ENCODE data around the gene STX8.

STX8 gene

DNA sequence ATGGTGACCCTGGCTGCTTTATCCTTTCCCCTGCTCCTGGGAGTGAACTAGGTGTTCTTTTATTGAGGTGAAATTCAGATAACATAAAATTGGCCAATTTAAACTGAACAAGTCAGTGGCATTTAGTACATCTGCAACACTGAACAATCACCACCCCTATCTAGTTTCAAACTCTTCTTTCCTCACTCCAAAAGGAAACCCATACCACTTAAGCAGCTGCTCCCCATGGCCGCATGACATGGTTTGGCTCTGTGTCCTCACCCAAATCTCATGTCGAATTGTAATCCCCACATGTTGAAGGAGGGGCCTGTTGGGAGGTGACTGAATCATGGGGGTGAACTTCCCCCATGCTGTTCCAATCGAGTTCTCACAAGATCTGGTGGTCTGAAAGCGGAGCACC, 154.1 kb downstream of the STX8 start:
- peaks cover 2% of the 10 kb centered on the region for H3K27me3 Mint-ChIP-seq (ENCODE audit: low read depth, poor library complexity)
- H3K9me3 Mint-ChIP-seq: peaks cover 53% of the 10 kb centered on the region
- peaks cover 48% of the 10 kb centered on the region for H3K36me3 Mint-ChIP-seq (ENCODE audit: low read depth)
- no peak for DNase-seq
- TF ChIP-seq, protein P1, sequence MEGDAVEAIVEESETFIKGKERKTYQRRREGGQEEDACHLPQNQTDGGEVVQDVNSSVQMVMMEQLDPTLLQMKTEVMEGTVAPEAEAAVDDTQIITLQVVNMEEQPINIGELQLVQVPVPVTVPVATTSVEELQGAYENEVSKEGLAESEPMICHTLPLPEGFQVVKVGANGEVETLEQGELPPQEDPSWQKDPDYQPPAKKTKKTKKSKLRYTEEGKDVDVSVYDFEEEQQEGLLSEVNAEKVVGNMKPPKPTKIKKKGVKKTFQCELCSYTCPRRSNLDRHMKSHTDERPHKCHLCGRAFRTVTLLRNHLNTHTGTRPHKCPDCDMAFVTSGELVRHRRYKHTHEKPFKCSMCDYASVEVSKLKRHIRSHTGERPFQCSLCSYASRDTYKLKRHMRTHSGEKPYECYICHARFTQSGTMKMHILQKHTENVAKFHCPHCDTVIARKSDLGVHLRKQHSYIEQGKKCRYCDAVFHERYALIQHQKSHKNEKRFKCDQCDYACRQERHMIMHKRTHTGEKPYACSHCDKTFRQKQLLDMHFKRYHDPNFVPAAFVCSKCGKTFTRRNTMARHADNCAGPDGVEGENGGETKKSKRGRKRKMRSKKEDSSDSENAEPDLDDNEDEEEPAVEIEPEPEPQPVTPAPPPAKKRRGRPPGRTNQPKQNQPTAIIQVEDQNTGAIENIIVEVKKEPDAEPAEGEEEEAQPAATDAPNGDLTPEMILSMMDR (IDR thresholded peaks at IDR 0.05): no peak
- peaks cover 15% of the 10 kb centered on the region for H3K4me1 Mint-ChIP-seq
- H3K27ac Mint-ChIP-seq: no peak overlapping the region
- no peak overlapping the region for H3K4me3 Mint-ChIP-seq

DNA sequence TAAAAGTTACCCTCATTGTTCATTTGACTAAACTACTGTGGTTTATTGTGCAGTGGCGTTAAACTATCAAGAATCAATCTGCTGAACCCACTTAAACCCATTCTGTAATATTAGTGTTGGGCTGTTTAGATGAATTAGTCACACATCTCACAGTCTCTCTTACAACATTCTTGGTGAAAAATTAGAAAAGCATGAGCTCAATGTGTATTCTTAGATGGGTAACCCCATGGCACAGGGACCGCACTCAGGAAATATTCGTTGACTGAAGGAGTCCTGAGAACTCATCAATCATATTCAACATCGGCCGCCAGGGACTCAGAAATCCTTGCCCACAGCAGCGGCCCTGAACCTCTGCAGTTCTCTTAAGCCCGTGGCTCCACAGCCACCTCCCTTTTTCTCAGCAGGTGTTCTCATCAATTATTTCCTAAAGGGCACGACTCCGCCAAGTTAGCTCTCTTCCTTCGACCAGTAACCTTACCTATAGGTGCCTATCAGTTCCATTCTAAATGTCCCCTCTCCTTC, 155.6 kb downstream of the STX8 start:
- Mint-ChIP-seq H3K36me3 (ENCODE audit: low read depth) (peaks cover 58% of the 10 kb centered on the region), H3K4me3 (no peak overlapping the region), H3K9me3 (peaks cover 63% of the 10 kb centered on the region), H3K27ac (no peak overlapping the region), H3K27me3 (ENCODE audit: low read depth, poor library complexity) (peaks cover 2% of the 10 kb centered on the region), H3K4me1 (peaks cover 25% of the 10 kb centered on the region)
- DNase-seq: no peak
- TF ChIP-seq, protein P1 (IDR thresholded peaks at IDR 0.05): no peak

DNA sequence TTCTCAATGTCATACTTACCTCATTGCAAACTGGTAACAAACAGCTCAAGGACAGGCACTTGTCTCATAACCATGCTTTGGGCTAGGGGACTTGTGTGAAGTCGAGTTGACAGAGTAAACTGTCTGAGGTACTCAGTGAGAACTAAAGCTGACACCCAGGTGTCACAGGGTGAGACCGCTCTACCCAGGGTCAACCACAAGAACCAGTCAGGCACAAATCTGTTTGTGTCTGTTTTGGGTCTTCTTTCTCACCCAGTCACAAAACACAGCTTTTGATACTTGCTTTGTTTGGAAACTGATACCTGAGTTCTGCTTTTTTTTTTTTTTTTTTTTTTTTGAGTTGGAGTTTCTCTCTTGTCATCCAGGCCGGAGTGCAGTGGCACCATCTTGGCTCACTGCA, 161.1 kb downstream of the STX8 start:
- H3K36me3 Mint-ChIP-seq (ENCODE audit: low read depth): peaks cover 29% of the 10 kb centered on the region
- H3K9me3 Mint-ChIP-seq: peaks cover 34% of the 10 kb centered on the region
- no peak for DNase-seq
- H3K4me1 Mint-ChIP-seq: peaks cover 35% of the 10 kb centered on the region
- no peak overlapping the region for H3K4me3 Mint-ChIP-seq
- H3K27me3 Mint-ChIP-seq (ENCODE audit: low read depth, poor library complexity): peaks cover 2% of the 10 kb centered on the region
- no peak overlapping the region for H3K27ac Mint-ChIP-seq
- TF ChIP-seq, protein P1 (IDR thresholded peaks at IDR 0.05): no peak

DNA sequence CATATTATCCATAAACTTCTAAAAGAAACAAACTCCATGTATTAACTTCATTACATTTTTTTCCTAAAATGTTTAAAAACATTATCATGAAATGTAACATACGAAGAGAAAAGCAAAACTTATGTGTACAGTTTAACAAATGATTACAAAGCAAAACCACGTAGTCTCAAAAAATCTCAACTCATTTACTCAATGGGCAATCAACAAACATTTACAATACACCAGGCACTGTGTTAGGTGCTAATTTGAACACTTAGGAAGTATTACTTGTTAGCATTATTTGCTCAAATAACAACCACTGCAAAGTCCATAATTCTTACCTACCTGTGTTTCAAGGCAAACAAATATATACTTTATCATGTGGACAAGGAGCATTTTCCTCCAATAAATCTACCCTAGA, 164.9 kb downstream of the STX8 start:
- Mint-ChIP-seq H3K4me1 (peaks cover 45% of the 10 kb centered on the region), H3K9me3 (peaks cover 6% of the 10 kb centered on the region), H3K27ac (peak overlapping the region; percentile 97), H3K27me3 (ENCODE audit: low read depth, poor library complexity) (peaks cover 3% of the 10 kb centered on the region), H3K4me3 (peak overlapping the region; percentile 36), H3K36me3 (ENCODE audit: low read depth) (peaks cover 8% of the 10 kb centered on the region)
- TF ChIP-seq, protein P1 (IDR thresholded peaks at IDR 0.05): no peak
- no peak for DNase-seq

DNA sequence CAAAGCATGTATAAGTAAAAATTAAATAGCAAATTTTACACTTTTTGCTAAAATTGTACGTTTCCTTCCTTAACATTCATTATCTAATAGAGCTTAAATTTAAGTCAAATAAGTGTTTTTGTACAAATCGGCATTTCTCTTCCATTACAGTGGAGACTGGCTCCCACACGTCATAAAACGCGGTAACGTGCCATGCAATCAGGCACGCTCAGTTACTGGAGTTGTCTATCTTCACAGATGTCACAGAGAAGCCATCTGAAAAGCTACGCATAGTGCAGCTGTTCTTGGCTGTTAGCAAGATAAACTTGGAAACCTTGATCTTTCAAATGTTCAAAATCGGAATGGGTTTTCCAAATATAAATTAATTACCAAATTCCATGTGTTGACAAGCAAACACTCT, 165.3 kb downstream of the STX8 start:
- H3K9me3 Mint-ChIP-seq: peaks cover 3% of the 10 kb centered on the region
- TF ChIP-seq, protein P1 (IDR thresholded peaks at IDR 0.05): no peak
- H3K27ac Mint-ChIP-seq: peak overlapping the region; percentile 77
- peaks cover 42% of the 10 kb centered on the region for H3K4me1 Mint-ChIP-seq
- DNase-seq: no peak
- H3K4me3 Mint-ChIP-seq: no peak overlapping the region
- H3K36me3 Mint-ChIP-seq (ENCODE audit: low read depth): peaks cover 4% of the 10 kb centered on the region
- H3K27me3 Mint-ChIP-seq (ENCODE audit: low read depth, poor library complexity): peaks cover 3% of the 10 kb centered on the region

DNA sequence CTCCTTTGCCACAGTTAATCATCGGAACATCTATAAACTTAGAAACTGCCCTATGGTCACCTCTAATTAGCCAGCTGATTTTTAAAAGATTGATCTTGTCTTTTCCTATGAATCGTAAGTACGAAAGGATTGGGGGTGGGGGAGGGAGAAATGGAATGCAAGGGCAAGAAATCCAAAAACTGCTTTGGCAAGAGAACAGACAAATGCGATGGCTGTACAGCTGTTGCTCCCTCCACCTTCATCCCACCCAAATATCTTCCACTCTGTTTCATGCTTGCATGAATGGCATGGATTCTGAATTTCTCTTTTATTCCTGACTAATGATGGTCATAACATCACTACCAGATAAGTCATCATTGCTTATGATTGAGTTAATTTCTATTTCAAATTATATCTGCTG, 165.7 kb downstream of the STX8 start:
- Mint-ChIP-seq H3K27me3 (ENCODE audit: low read depth, poor library complexity) (peaks cover 3% of the 10 kb centered on the region), H3K36me3 (ENCODE audit: low read depth) (peaks cover 2% of the 10 kb centered on the region), H3K4me1 (peaks cover 37% of the 10 kb centered on the region), H3K27ac (peak overlapping the region; percentile 34), H3K4me3 (no peak overlapping the region), H3K9me3 (peaks cover 2% of the 10 kb centered on the region)
- no peak for DNase-seq
- TF ChIP-seq, protein P1 (IDR thresholded peaks at IDR 0.05): no peak

Measured in nephron progenitor cell (in vitro differentiated cells).